T-helper 1 cell treated with Interleukin-12 subunit alpha and Interleukin-12 subunit beta and Interleukin-4 antibody, amounts not matched to agents 30 ng/mL and 1 ng/mL, for 36 hours (primary cell): Measurements from ENCODE around the gene MRPL51. TPM values are rescaled to one million over a fixed set of nuclear protein-coding genes. Genes with fewer than 3 reads are reported as not detected.
"Not testable (repeated sequence)": the region's sequence is repeated elsewhere in the genome, so short reads cannot be mapped to it uniquely, and the experiment has no call there.

Experiments
- intact Hi-C: fragments of 100-400 bp; cut with micrococcal nuclease; formaldehyde crosslinking; loops from one replicate; pipeline ENCODE4 v1.15.1; 2024
- total RNA-seq: library from RNA; stranded (reverse); gene quantifications from 2 replicates; pipeline ENCODE4 v1.2.3, GENCODE V29; 2022

MRPL51 gene
- total RNA-seq, 1 donor from 2014 or later, result 201 TPM

DNA sequence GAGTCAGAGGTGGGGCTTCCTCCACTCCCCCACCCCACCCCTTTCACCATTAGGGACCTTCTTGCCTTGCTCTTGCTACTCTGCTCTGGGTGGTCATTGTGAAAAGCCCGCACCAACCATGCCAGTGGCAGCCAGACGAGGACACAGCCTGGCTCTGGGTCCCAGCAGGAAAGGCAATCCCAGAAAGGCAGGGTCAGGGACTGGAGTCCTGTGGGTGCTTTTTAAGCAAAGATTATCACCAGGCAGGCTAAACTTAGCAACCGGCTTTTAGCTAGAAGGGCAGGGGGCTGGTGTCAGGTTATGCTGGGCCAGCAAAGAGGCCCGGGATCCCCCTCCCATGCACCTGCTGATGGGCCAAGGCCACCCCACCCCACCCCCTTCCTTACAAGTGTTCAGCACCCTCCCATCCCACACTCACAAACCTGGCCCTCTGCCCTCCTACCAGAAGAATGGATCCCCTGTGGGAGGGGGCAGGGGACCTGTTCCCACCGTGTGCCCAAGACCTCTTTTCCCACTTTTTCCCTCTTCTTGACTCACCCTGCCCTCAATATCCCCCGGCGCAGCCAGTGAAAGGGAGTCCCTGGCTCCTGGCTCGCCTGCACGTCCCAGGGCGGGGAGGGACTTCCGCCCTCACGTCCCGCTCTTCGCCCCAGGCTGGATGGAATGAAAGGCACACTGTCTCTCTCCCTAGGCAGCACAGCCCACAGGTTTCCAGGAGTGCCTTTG lies 40.0 kb upstream of the MRPL51 start:
- intact Hi-C loops, result loop anchor here (1.0 to 2.0 kb wide), 2 partner anchors 39 to 486 kb away; partner anchors contain the start of genes LPCAT3 and NCAPD2

DNA sequence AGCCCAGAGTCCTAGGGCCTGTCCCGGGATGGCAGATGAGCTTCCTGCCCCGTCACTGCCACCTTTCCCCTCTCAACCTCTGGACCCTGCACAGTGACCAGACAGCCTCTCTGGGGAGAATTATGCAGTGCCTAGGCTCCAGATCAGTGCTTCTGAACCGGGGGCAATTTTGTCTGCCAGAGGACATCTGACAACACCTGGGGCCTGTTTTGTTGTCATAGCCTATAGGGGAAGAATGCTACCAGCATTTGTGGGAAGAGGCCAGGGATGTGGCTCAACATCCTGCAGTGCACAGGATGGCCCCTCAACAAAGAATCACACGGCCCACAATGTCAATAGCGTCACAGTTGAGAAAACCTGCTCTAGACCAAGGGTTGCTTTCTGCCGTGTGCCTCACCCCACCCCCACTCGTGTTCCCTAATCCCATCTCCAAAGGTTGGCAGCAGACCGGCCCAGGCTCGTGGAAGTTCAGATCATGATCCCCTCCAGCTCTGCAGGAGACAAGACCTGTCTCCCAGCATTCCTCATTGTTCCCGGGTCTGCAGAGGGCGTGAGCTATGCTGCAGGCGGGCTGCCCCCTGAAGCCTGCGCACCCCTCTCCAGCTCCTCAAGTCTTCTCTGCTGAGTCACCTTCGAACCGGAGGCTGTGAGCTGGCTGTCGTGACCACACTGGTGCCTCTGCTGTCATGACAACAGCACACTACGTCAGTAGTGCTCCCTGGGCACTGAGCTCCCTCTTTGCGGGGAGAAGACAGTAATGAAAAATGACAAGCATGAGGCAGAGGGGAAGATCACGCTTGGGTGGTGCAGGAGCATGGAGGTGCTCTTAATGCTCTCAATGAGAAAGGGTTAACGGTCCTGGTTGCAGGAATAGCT lies 39.2 kb upstream of the MRPL51 start:
- intact Hi-C loops, result loop anchor here (1.0 to 2.0 kb wide), 2 partner anchors 38 to 487 kb away; partner anchors contain the start of genes LPCAT3 and NCAPD2

- intact Hi-C loops, result no loop called here
Measured at GRCh38 chr12:6530576-6531260, 37.7 kb upstream of the MRPL51 start.

GRCh38 chr12:6529291-6529737 lies 36.3 kb upstream of the MRPL51 start:
- intact Hi-C loops, result no loop called here

- intact Hi-C loops, result no loop called here
Measured at GRCh38 chr12:6528539-6529235, 35.6 kb upstream of the MRPL51 start.

GRCh38 chr12:6527711-6528110 lies 34.6 kb upstream of the MRPL51 start:
- intact Hi-C loops, result no loop called here

GRCh38 chr12:6526766-6527525 lies 33.9 kb upstream of the MRPL51 start:
- intact Hi-C loops, result no loop called here

DNA sequence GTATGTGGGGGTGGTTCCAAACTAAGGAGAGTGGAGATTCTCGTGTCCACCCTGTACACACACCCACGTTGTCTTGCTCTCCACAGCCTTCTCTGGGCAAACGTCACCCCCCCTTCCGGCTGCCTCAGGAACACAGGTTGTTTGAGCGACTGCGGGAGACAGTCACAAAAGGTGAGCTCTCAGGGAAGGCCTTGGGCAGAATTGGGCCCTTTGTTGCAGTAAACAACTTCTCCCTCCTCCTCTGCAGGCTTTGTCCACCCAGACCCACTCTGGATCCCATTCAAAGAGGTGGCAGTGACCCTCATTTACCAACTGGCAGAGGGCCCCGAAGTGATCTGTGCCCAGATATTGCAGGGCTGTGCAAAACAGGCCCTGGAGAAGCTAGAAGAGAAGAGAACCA lies 33.1 kb upstream of the MRPL51 start:
- intact Hi-C loops, result no loop called here

GRCh38 chr12:6524648-6525047 lies 31.6 kb upstream of the MRPL51 start:
- intact Hi-C loops, result no loop called here

- intact Hi-C loops, result no loop called here
Measured at GRCh38 chr12:6523708-6524107, 30.6 kb upstream of the MRPL51 start.

GRCh38 chr12:6522193-6522592 lies 29.1 kb upstream of the MRPL51 start:
- intact Hi-C loops, result no loop called here

DNA sequence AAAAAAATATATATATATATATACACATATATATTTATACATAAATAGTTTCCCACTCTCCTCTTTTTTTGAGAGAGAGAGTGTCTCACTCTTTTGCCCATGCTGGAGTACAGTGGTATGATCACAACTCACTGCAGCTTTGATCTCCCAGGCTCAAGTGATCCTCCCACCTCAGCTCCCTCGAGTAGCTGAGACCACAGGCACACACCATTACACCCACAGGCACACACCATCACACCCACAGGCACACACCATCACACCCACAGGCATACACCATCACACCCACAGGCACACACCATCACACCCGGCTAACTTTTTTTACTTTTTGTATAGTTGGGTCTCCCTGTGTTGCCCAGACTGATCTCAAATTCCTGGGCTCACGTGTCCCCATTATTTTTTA lies 27.1 kb upstream of the MRPL51 start:
- intact Hi-C loops, result no loop called here

DNA sequence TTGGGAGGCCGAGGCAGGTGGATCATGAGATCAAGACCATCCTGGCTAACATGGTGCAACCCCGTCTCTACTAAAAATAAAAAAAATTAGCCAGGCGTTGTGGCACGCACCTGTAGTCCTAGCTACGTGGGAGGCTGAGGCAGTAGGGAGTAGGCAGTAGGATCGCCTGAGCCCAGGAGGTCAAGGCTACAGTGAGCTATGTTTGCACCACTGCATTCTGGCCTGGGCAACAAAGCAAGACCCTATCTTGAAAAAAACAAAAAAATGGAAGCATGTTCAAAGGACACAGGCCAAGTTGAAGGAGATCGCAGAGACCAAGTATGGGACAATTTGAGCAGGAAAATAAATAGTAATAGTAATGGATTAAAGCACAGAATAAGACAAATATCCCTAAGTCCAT lies 15.0 kb upstream of the MRPL51 start:
- intact Hi-C loops, result no loop called here

GRCh38 chr12:6507102-6507998 lies 14.3 kb upstream of the MRPL51 start:
- intact Hi-C loops, result no loop called here

- intact Hi-C loops, result no loop called here
Measured at GRCh38 chr12:6500466-6500865, 7.4 kb upstream of the MRPL51 start.

DNA sequence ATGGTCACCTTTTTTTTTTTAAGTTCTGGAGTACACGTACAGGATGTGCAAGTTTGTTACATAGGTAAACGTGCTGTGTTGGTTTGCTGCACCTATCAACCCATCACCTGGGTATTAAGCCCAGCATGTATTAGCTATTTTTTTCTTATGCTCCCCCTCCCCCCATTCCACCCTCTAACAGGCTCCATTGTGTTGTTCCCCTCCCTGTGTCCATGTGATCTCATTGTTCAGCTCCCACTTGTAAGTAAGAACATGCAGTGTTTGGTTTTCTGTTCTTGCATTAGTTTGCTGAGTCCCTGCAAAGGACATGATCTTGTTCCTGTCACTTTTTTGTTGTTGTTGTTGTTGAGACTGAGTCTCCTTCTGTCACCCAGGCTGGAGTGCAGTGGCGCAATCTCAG lies 4.2 kb upstream of the MRPL51 start:
- intact Hi-C loops, result not testable (repeated sequence)

GRCh38 chr12:6494968-6495367 lies 1.9 kb upstream of the MRPL51 start:
- intact Hi-C loops, result loop anchor here (1.0 to 5.0 kb wide), 10 partner anchors 37 to 637 kb away; partner anchors contain the start of genes CD4, CDCA3, CLSTN3 and COPS7A

DNA sequence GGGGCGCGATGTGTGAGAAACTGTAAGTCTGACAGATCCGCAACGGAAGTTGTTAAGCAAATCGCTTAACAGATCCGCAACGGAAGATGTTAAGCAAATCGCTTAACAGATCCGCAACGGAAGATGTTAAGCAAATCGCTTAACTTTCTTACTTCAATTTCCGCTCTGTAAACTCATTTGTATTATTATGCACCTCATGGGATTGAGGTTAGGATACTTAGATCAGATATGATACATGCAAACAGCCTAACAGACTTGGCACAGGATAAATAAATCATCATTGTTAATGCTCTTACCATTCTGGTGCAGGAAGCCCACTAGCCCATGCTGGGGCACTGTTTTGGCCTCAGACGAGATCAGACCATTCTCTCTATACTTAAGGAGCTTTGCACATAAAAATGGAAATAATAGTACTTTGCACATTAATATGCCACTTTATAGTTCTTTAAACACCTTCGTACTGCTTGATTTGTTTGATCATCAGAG lies 1.2 kb upstream of the MRPL51 start:
- intact Hi-C loops, result loop anchor here (1.0 to 5.0 kb wide), 10 partner anchors 38 to 638 kb away; partner anchors contain the start of genes CD4, CDCA3, CLSTN3 and COPS7A
